ENCODE measurements around the gene MPO. TPM values are rescaled to one million over a fixed set of nuclear protein-coding genes. Genes with fewer than 3 reads are reported as not detected.

MPO gene
- total and polyA plus RNA-seq, 4 donors = 0.18 to 0.63 (median 0.32) TPM

DNA sequence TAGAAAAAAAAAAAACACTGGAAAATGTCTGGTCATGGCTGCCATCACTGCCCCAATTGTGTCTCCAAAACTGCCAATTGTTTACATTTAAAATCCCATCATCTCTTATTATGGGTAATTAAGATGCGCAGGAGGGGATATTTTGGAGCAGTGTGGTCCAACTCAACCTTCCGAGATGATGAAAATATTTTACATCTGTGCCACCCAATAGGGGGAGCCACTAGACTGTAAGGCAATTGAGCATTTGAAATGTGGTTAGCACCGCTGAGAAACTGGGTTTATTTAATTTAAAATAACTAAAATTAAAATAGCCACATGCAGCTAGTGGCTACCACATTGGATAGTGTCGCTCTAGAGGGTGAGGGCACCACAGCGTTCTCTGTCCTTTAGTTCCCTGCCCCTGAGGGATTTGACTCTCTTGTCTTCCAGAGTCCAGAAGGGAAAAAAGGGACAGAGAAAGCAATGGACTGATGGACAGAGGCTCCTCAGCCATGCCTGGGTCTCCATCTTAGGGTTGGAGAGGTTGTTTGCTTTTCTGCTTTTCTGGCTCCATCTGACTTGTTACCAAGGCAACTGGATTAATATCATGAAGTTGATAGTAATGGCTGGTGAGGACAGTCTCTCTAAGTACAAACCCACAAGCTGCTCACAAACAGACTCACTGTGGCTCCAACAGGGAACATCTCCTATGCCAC is 3.5 kb downstream of the MPO start:
- no peak overlapping the region for H3K27ac ChIP-seq (ENCODE audit: low read depth in 1 of 2, low read length in 2 of 2)
- DNase-seq = no peak
- H3K36me3 ChIP-seq (ENCODE audit: control insufficient read depth in 1 of 2, insufficient read depth in 2 of 2, low read length in 1 of 2) = no peaks in the 10 kb centered on the region
- intact Hi-C loops (cut with DNase I) = no loop called here
- no peaks in the 10 kb centered on the region for H3K27me3 ChIP-seq (ENCODE audit: control insufficient read depth in 1 of 2, insufficient read depth in 2 of 2, low read length in 1 of 2)
- no peak overlapping the region for H3K4me3 ChIP-seq (ENCODE audit: low read length in 2 of 2)
- no peaks in the 10 kb centered on the region for H3K4me1 ChIP-seq (ENCODE audit: control insufficient read depth in 1 of 2, insufficient read depth in 2 of 2, low read length in 2 of 2)
- 79 to 84% methylated on average over 5 of the region's 5 CpGs for WGBS, 2 donors
- ATAC-seq (ENCODE audit: low FRiP score) = no peak
- no peaks in the 10 kb centered on the region for H3K9me3 ChIP-seq (ENCODE audit: control insufficient read depth, low read length)

DNA sequence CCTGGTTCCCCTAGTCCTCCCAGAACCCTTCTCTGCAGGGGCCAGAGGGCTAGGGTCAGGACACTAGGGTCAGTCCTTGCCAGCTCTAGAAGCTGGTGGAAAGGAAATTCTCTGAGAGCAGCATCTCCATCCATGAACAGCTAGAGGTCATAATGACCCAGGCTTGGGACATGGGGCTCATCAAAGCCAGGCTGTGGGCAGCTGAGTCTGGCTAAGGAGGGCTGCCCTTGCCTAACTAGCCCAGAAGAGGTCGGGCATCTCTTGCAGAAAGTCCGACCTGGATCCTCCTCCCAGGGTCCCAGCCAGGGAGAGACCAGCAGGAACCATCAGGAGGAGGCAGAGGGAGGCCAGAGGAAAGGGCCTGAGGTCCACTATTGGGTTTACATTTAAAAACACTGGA is 4.3 kb downstream of the MPO start:
- no peak for ATAC-seq (ENCODE audit: low FRiP score)

DNA sequence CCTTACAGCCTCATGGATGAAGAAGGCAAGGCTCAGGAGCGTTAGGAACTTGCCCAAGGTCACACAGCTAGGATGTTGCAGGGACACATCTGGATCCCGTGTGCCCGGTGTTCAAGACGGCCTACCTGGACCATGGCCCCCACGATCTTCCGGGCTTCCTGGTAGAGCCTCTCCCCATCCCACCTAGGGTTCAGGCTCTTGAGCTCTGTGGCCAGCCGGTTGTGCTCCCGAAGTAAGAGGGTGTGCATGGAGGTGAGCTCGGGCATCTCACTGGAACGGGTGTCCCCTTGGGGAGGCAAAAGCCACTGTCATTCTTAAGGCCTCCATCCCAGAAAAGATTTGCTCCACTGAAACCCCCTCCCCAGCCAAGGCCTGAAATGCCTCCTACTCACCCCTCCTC is 5.3 kb downstream of the MPO start:
- 90% methylated on average over 10 of the region's 10 CpGs for WGBS, 2 donors
- Histone ChIP-seq H3K4me3 (ENCODE audit: low read length in 2 of 2) (no peak overlapping the region), H3K36me3 (ENCODE audit: control insufficient read depth in 1 of 2, insufficient read depth in 2 of 2, low read length in 1 of 2) (no peaks in the 10 kb centered on the region), H3K4me1 (ENCODE audit: control insufficient read depth in 1 of 2, insufficient read depth in 2 of 2, low read length in 2 of 2) (no peaks in the 10 kb centered on the region), H3K9me3 (ENCODE audit: control insufficient read depth, low read length) (no peaks in the 10 kb centered on the region), H3K27ac (ENCODE audit: low read depth in 1 of 2, low read length in 2 of 2) (no peak overlapping the region), H3K27me3 (ENCODE audit: control insufficient read depth in 1 of 2, insufficient read depth in 2 of 2, low read length in 1 of 2) (no peaks in the 10 kb centered on the region)
- no peak for DNase-seq
- no peak for ATAC-seq (ENCODE audit: low FRiP score)
- intact Hi-C loops (cut with DNase I) = no loop called here

More for the DNA sequence above, 4.3 kb downstream of the MPO start:
- Histone ChIP-seq H3K36me3 (ENCODE audit: control insufficient read depth in 1 of 2, insufficient read depth in 2 of 2, low read length in 1 of 2) (no peaks in the 10 kb centered on the region), H3K27ac (ENCODE audit: low read depth in 1 of 2, low read length in 2 of 2) (no peak overlapping the region), H3K27me3 (ENCODE audit: control insufficient read depth in 1 of 2, insufficient read depth in 2 of 2, low read length in 1 of 2) (no peaks in the 10 kb centered on the region), H3K9me3 (ENCODE audit: control insufficient read depth, low read length) (no peaks in the 10 kb centered on the region), H3K4me3 (ENCODE audit: low read length in 2 of 2) (no peak overlapping the region), H3K4me1 (ENCODE audit: control insufficient read depth in 1 of 2, insufficient read depth in 2 of 2, low read length in 2 of 2) (no peaks in the 10 kb centered on the region)
- WGBS, 2 donors = 57 to 62% methylated on average over 2 of the region's 2 CpGs
- intact Hi-C loops (cut with DNase I) = no loop called here
- no peak for DNase-seq

GRCh38 chr17:58273453-58274104 is 7.2 kb downstream of the MPO start:
- 85 to 87% methylated on average over 15 of the region's 15 CpGs for WGBS, 2 donors
- Histone ChIP-seq H3K4me1 (ENCODE audit: control insufficient read depth in 1 of 2, insufficient read depth in 2 of 2, low read length in 2 of 2) (no peaks in the 10 kb centered on the region), H3K27me3 (ENCODE audit: control insufficient read depth in 1 of 2, insufficient read depth in 2 of 2, low read length in 1 of 2) (no peaks in the 10 kb centered on the region), H3K9me3 (ENCODE audit: control insufficient read depth, low read length) (no peaks in the 10 kb centered on the region), H3K4me3 (ENCODE audit: low read length in 2 of 2) (no peak overlapping the region), H3K27ac (ENCODE audit: low read depth in 1 of 2, low read length in 2 of 2) (no peak overlapping the region), H3K36me3 (ENCODE audit: control insufficient read depth in 1 of 2, insufficient read depth in 2 of 2, low read length in 1 of 2) (no peaks in the 10 kb centered on the region)
- DNase-seq (no peak), ATAC-seq (ENCODE audit: low FRiP score) (no peak)
- intact Hi-C loops (cut with DNase I) = no loop called here

GRCh38 chr17:58272367-58273280 is 8.1 kb downstream of the MPO start:
- intact Hi-C loops (cut with DNase I) = no loop called here
- Histone ChIP-seq H3K36me3 (ENCODE audit: control insufficient read depth in 1 of 2, insufficient read depth in 2 of 2, low read length in 1 of 2) (no peaks in the 10 kb centered on the region), H3K4me3 (ENCODE audit: low read length in 2 of 2) (no peak overlapping the region), H3K27me3 (ENCODE audit: control insufficient read depth in 1 of 2, insufficient read depth in 2 of 2, low read length in 1 of 2) (no peaks in the 10 kb centered on the region), H3K27ac (ENCODE audit: low read depth in 1 of 2, low read length in 2 of 2) (no peak overlapping the region), H3K4me1 (ENCODE audit: control insufficient read depth in 1 of 2, insufficient read depth in 2 of 2, low read length in 2 of 2) (no peaks in the 10 kb centered on the region), H3K9me3 (ENCODE audit: control insufficient read depth, low read length) (no peaks in the 10 kb centered on the region)
- DNase-seq (no peak), ATAC-seq (ENCODE audit: low FRiP score) (no peak)
- 81% methylated on average over 12 of the region's 12 CpGs for WGBS, 2 donors

DNA sequence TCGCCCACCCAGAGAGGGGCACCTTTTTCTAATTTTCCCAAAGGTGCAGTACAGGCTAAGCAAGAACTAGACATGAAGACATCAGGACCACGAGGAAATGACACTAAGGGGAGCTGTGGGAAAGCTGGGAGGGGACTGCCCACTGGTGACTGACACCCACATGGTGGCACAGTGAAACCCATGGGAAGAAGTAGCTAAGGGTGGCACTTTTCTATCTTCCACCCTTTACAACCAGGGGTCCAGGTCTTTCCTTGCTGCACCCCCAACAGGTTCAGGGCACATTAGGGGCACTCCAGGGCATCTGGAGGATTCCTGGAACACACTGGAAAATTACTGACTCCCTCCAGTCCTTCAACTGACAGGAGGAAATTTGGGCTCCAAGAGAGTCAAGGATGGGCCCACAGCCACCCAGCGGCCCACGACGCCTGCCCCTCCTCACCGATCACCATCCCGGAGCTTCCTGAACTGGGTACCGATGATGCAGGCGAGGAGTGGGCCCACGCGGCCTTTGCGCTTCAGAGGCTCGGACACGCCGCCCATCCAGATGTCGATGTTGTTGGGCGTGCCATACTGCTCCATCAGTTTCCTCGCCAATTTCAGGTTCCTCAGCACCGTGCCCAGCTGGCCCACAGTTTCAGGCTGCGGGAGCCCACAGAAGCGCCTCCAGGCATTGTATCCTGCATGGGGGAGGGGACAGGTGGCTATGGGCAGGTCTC is 9.4 kb downstream of the MPO start:
- WGBS, 2 donors = 91 to 94% methylated on average over 21 of the region's 21 CpGs
- Histone ChIP-seq H3K4me1 (ENCODE audit: control insufficient read depth in 1 of 2, insufficient read depth in 2 of 2, low read length in 2 of 2) (no peaks in the 10 kb centered on the region), H3K27me3 (ENCODE audit: control insufficient read depth in 1 of 2, insufficient read depth in 2 of 2, low read length in 1 of 2) (no peaks in the 10 kb centered on the region), H3K36me3 (ENCODE audit: control insufficient read depth in 1 of 2, insufficient read depth in 2 of 2, low read length in 1 of 2) (no peaks in the 10 kb centered on the region), H3K27ac (ENCODE audit: low read depth in 1 of 2, low read length in 2 of 2) (no peak overlapping the region), H3K9me3 (ENCODE audit: control insufficient read depth, low read length) (no peaks in the 10 kb centered on the region), H3K4me3 (ENCODE audit: low read length in 2 of 2) (no peak overlapping the region)
- intact Hi-C loops (cut with DNase I) = no loop called here
- DNase-seq (no peak), ATAC-seq (ENCODE audit: low FRiP score) (no peak)

DNA sequence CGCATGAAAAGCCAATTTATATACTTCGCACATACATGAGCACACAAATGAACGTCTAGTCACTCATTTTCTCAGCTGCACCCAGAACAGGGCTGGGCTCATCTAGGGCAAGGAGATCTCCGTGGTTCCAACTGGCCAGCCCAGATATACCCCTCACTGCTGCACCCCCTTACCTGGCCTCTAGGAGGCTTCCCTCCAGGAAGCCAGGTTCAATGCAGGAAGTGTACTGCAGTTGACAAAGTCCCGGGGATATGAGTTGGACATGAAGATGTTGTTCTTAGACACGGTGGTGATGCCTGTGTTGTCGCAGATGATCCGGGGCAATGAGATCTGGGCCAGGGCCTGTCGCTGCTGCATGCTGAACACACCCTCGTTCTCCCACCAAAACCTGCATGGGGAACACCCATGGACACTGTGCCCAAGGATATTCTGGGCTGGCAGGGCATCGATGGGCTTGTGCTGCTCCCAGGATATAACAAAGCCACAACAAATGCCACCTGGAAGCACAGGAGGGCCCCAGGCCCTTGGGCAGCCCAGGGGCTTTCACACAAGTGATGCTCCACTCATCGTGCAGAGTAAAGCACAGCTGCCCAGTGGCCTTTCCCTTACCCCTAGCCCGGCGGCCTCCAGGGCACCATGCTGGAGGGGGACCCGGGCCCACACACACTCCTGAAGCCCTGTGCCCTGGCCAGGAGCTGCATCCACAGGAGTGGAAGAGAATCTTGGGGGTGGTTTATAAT is 10.1 kb downstream of the MPO start:
- H3K27ac ChIP-seq (ENCODE audit: low read depth in 1 of 2, low read length in 2 of 2) = no peak overlapping the region
- intact Hi-C loops (cut with DNase I) = no loop called here
- no peak overlapping the region for H3K4me3 ChIP-seq (ENCODE audit: low read length in 2 of 2)
- 82 to 84% methylated on average over 15 of the region's 15 CpGs for WGBS, 2 donors
- H3K36me3 ChIP-seq (ENCODE audit: control insufficient read depth in 1 of 2, insufficient read depth in 2 of 2, low read length in 1 of 2) = no peaks in the 10 kb centered on the region
- H3K27me3 ChIP-seq (ENCODE audit: control insufficient read depth in 1 of 2, insufficient read depth in 2 of 2, low read length in 1 of 2) = no peaks in the 10 kb centered on the region
- no peaks in the 10 kb centered on the region for H3K4me1 ChIP-seq (ENCODE audit: control insufficient read depth in 1 of 2, insufficient read depth in 2 of 2, low read length in 2 of 2)
- DNase-seq (no peak), ATAC-seq (ENCODE audit: low FRiP score) (no peak)
- no peaks in the 10 kb centered on the region for H3K9me3 ChIP-seq (ENCODE audit: control insufficient read depth, low read length)
